K562 (cell line): Measurements from ENCODE around the gene CYP17A1. TPM values are rescaled to one million over a fixed set of nuclear protein-coding genes. Genes with fewer than 3 reads are reported as not detected.

ENCODE experiments used
- ATAC-seq: fragments of 200-7000 bp; cut with Tn5 transposase; 3 replicates; pipeline ENCODE4 v1.9.1; 2020; ENCODE audit warnings: moderate library complexity
- BruUV-seq: library from RNA; stranded (reverse); fragments of 400-500 nt; replicated peaks from 2 replicates; lab custom pipeline; 2021; lab: Mats Ljungman, UMichigan
- CTCF ChIA-PET: fragments of 300-600 bp; formaldehyde crosslinking; extraction: SDS; loops from one replicate; lab custom pipeline; 2021; ENCODE audit warnings: low intra/inter-chr PET ratio; lab: Yijun Ruan, JAX
- POLR2A ChIA-PET: fragments of 300-600, 350-650 bp; sonication (Branson Sonifier 250); formaldehyde crosslinking; extraction: SDS; loops from one replicate; lab custom pipeline; 2021; ENCODE audit warnings: antibody characterized with exemption, inconsistent platforms; lab: Yijun Ruan, JAX
- DNase-seq, 4 experiments: peaks; one replicate each; pipeline versions ENCODE4 v3.0.0 to v3.0.0-alpha.2; 2011 to 2018; ENCODE audit warnings: low spot score in 3 of 4, mixed read lengths in 3 of 4; ENCODE audit errors: extremely low read depth in 1 of 4
- FAIRE-seq: peaks from 2 replicates; lab custom pipeline; 2011; peaks lifted over from hg19 to GRCh38; lab: Jason Lieb, UNC
- H2AFZ ChIP-seq: 2 replicates; pipeline ENCODE4 v1.6.0; 2011; ENCODE audit warnings: low read depth, low read length, control low read depth, inconsistent platforms
- H3K27ac ChIP-seq: fragments of 200-600 bp; 3 replicates; pipeline ENCODE4 v1.8.0; 2011; ENCODE audit warnings: low read depth, mild to moderate bottlenecking, control low read depth, inconsistent platforms, low read length, moderate library complexity, mixed read lengths; ENCODE audit errors: extremely low read depth
- H3K27me3 ChIP-seq, 2 experiments: fragments of 300-600 bp in 1 of 2; 2 replicates in 1 of 2; 3 replicates in 1 of 2; pipeline versions ENCODE4 v1.6.0 to v1.8.0; 2011; ENCODE audit warnings: inconsistent platforms in 2 of 2, low read length in 2 of 2, mild to moderate bottlenecking in 1 of 2, mixed read lengths in 1 of 2, moderate library complexity in 1 of 2; ENCODE audit not compliant: control insufficient read depth in 2 of 2, insufficient read depth in 2 of 2
- H3K36me3 ChIP-seq: fragments of 300-600 bp; 3 replicates; pipeline ENCODE4 v1.8.0; 2011; ENCODE audit warnings: mild to moderate bottlenecking, low read length, inconsistent platforms; ENCODE audit not compliant: control insufficient read depth, insufficient read depth
- H3K4me1 ChIP-seq, 2 experiments: fragments of 200-600 bp in 1 of 2; replicated peaks in 1 of 2; 2 replicates in 1 of 2; 3 replicates in 1 of 2; pipeline versions ENCODE4 v1.5.1 to v1.8.0; 2011; ENCODE audit warnings: inconsistent platforms in 2 of 2, low read length in 2 of 2, mild to moderate bottlenecking in 1 of 2, mixed read lengths in 1 of 2, moderate library complexity in 1 of 2; ENCODE audit not compliant: control insufficient read depth in 2 of 2, insufficient read depth in 2 of 2
- H3K4me2 ChIP-seq: 2 replicates; pipeline ENCODE4 v1.6.1; 2011; ENCODE audit warnings: low read length, control low read depth, inconsistent platforms, mixed read lengths; ENCODE audit not compliant: insufficient read depth
- H3K4me3 ChIP-seq: fragments of 200-600 bp; sonication (generic), shearing (Covaris generic); 2 replicates; pipeline ENCODE4 v1.5.1; 2016; ENCODE audit warnings: control low read depth, inconsistent platforms
- H3K79me2 ChIP-seq: fragments of 200-600 bp; 3 replicates; pipeline ENCODE4 v1.8.0; 2011; ENCODE audit warnings: low read length, inconsistent platforms; ENCODE audit not compliant: control insufficient read depth, insufficient read depth
- H3K9ac ChIP-seq, 2 experiments: 2 replicates each; pipeline versions ENCODE4 v1.6.0 to v1.6.1; 2011; ENCODE audit warnings: low read depth in 2 of 2, low read length in 2 of 2, control low read depth in 1 of 2, inconsistent platforms in 1 of 2, mild to moderate bottlenecking in 1 of 2, mixed read lengths in 1 of 2; ENCODE audit not compliant: insufficient read depth in 1 of 2
- H3K9me1 ChIP-seq: one replicate; pipeline ENCODE4 v1.6.0; 2011; ENCODE audit warnings: inconsistent platforms, mild to moderate bottlenecking, low read length, moderate library complexity; ENCODE audit not compliant: control insufficient read depth, insufficient read depth
- H3K9me3 ChIP-seq: replicated peaks from 2 replicates; pipeline ENCODE4 v1.5.1; 2011; ENCODE audit warnings: low read depth, low read length, inconsistent platforms; ENCODE audit not compliant: control insufficient read depth, insufficient read depth
- H4K20me1 ChIP-seq: replicated peaks from 2 replicates; pipeline ENCODE4 v1.6.1; 2011; ENCODE audit warnings: low read length, inconsistent platforms, mixed read lengths; ENCODE audit not compliant: control insufficient read depth, insufficient read depth
- ARID1B ChIP-seq: fragments of 450-650 bp; IDR thresholded peaks from 2 replicates; pipeline ENCODE4 v1.6.1; 2016; ENCODE audit warnings: antibody characterized with exemption, mild to moderate bottlenecking, inconsistent platforms
- BRCA1 ChIP-seq, 2 experiments: fragments of 450-650 bp in 1 of 2; sonication (generic) in 1 of 2; formaldehyde crosslinking in 1 of 2; IDR thresholded peaks; 2 replicates each; pipeline versions ENCODE4 v1.5.0 to v1.6.1; 2017 to 2020; ENCODE audit warnings: mild to moderate bottlenecking in 1 of 2, missing genetic modification reagents in 1 of 2
- FOS ChIP-seq: IDR thresholded peaks from 3 replicates; pipeline ENCODE4 v1.6.1; 2011; ENCODE audit not compliant: insufficient read length; ENCODE audit errors: extremely low read depth
- PCBP1 ChIP-seq: fragments of 200-400 bp; formaldehyde crosslinking; IDR thresholded peaks from 2 replicates; pipeline ENCODE4 v1.6.1; 2018; ENCODE audit warnings: mild to moderate bottlenecking, low read depth, low read length; ENCODE audit not compliant: poor library complexity, severe bottlenecking
- TARDBP ChIP-seq: fragments of 450-650 bp; IDR thresholded peaks from 2 replicates; pipeline ENCODE4 v1.6.1; 2016
- ZBTB43 ChIP-seq: sonication (generic); formaldehyde crosslinking; IDR thresholded peaks from 2 replicates; pipeline ENCODE4 v1.8.0; 2023; ENCODE audit warnings: mild to moderate bottlenecking, missing genetic modification reagents
- whole genome bisulfite sequencing: fragments of 100-300 bp; shearing (Covaris generic); methylation state at CpG from one replicate; pipeline ENCODE4 v1.1.6; 2016; ENCODE audit warnings: low coverage, mixed read lengths; ENCODE audit not compliant: insufficient coverage; ENCODE audit errors: missing lambda C conversion rate; 5-methylcytosine and 5-hydroxymethylcytosine counted together
- in situ Hi-C: fragments of 300-500 bp; cut with MboI; formaldehyde crosslinking; loops from 4 replicates; pipeline ENCODE4 v1.15.0; 2018; ENCODE audit warnings: inconsistent platforms, mixed read lengths
- intact Hi-C: fragments of 100-400 bp; cut with micrococcal nuclease; formaldehyde crosslinking; loops from 2 replicates; pipeline ENCODE4 v1.14.2; 2022
- polyA plus RNA-seq, 8 experiments: library from polyadenylated mRNA; depleted of rRNA in 4 of 8; stranded (reverse) in 5 of 8; unstranded in 3 of 8; fragments of >200 nt; fragmentation: Nextera tagmentation in 2 of 8; fragmentation: Illumina TruSeq in 1 of 8; extraction: Ambion mirVana in 2 of 8; extraction: Trizol in 1 of 8; gene quantifications; 2 replicates each; pipeline versions ENCODE4 v1.2.1 to v1.2.3, GENCODE V29; 2011 to 2014; ENCODE audit warnings: inconsistent platforms in 1 of 8, missing spikeins in 1 of 8
- total RNA-seq, 7 experiments: library from RNA; depleted of rRNA in 6 of 7; stranded (reverse); fragments of >200 nt in 6 of 7; fragmentation: Illumina TruSeq in 2 of 7; extraction: Trizol in 2 of 7; gene quantifications; 2 replicates each; pipeline versions ENCODE4 v1.2.1 to v1.2.3, GENCODE V29; 2011 to 2021; ENCODE audit warnings: low replicate concordance in 1 of 7
- TF ChIP-seq, protein P1 (sequence below): sonication (generic); formaldehyde crosslinking; IDR thresholded peaks from 2 replicates; pipeline ENCODE4 v1.4.0; 2020; ENCODE audit warnings: mild to moderate bottlenecking, missing genetic modification reagents
- TF ChIP-seq, protein P2 (sequence below): sonication (generic); formaldehyde crosslinking; IDR thresholded peaks from 2 replicates; pipeline ENCODE4 v1.8.1; 2023; ENCODE audit warnings: mild to moderate bottlenecking, missing genetic modification reagents, moderate library complexity

Gene CYP17A1
- total and polyA plus RNA-seq, 9 of the 15 experiments (the other 6 are each of a cell fraction or from before 2014, with no cell fraction given): 2.3 TPM; not detected in 8

GRCh38 chr10:102791754-102792395 is 45.3 kb downstream of the CYP17A1 start:
- H3K27me3 ChIP-seq: no peaks in the 10 kb centered on the region
- TF ChIP-seq ZBTB43 (CRISPR knock-in tag): no peak
- no peak for TF ChIP-seq PCBP1
- H3K27ac ChIP-seq: no peak overlapping the region
- H3K9me1 ChIP-seq: no peaks in the 10 kb centered on the region
- FAIRE-seq (no peak), ATAC-seq (no peak), DNase-seq (no peak)
- peaks cover 2% of the 10 kb centered on the region in 2 experiments; a peak in 3 of 5 replicates for H3K4me1 ChIP-seq
- no TSS peak for BruUV-seq
- no peak overlapping the region for H3K4me2 ChIP-seq
- H2AFZ ChIP-seq: no peak overlapping the region
- ChIA-PET CTCF (no interaction called here), POLR2A (no interaction called here)
- H3K36me3 ChIP-seq: no peaks in the 10 kb centered on the region
- intact Hi-C loops: no loop called here
- no peak overlapping the region for H3K4me3 ChIP-seq
- in situ Hi-C loops: no loop called here
- no peak overlapping the region for H3K9ac ChIP-seq
- WGBS: 86% methylated on average over 8 of the region's 8 CpGs
- no peaks in the 10 kb centered on the region for H3K79me2 ChIP-seq
- H4K20me1 ChIP-seq: no peaks in the 10 kb centered on the region
- H3K9me3 ChIP-seq: no peaks in the 10 kb centered on the region

DNA sequence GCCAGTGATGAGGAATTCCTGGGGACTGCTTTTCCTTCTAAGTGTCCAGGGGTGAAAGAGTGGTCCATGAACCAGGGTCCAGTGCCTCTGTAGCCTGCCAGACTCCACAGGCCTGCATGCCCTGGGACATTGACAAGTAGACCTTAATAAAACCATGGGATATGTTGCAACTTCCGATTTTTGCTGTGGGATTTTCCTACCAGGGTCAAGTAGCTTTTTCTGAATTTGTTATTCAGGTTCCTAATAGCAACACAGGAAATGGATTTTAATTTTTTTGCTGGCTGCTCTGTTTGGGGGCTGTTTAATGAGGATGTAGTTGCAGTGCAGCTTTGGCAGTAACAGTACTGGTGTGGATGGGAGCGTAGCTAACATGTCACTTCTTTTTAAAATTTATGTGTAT is 51.4 kb downstream of the CYP17A1 start:
- no TSS peak for BruUV-seq
- in situ Hi-C loops: no loop called here
- Histone ChIP-seq H3K9me1 (no peaks in the 10 kb centered on the region), H3K27me3 (no peaks in the 10 kb centered on the region), H3K4me3 (no peak overlapping the region), H3K9ac (no peak overlapping the region), H3K27ac (no peak overlapping the region), H3K36me3 (no peaks in the 10 kb centered on the region), H3K4me1 (peaks cover 19 to 35% of the 10 kb centered on the region in 2 experiments), H3K9me3 (no peaks in the 10 kb centered on the region), H3K79me2 (peaks cover 18% of the 10 kb centered on the region), H3K4me2 (no peak overlapping the region), H4K20me1 (no peaks in the 10 kb centered on the region), H2AFZ (no peak overlapping the region)
- intact Hi-C loops: no loop called here
- no peak for ATAC-seq
- DNase-seq: no peak
- CTCF ChIA-PET: no interaction called here
- POLR2A ChIA-PET: interaction anchor here (1.4 kb wide), 1 partner anchor 16 kb away, joined by 4 read pairs; no protein-coding TSS in a partner anchor
- FAIRE-seq: no peak
- 69% methylated on average over 2 of the region's 2 CpGs for WGBS
- TF ChIP-seq TARDBP (no peak), ARID1B (no peak), BRCA1 (IDR thresholded peaks at IDR 0.05) (no peak), BRCA1 (CRISPR knock-in tag; IDR thresholded peaks at IDR 0.05) (no peak), FOS (no peak)
- TF ChIP-seq, protein P1, sequence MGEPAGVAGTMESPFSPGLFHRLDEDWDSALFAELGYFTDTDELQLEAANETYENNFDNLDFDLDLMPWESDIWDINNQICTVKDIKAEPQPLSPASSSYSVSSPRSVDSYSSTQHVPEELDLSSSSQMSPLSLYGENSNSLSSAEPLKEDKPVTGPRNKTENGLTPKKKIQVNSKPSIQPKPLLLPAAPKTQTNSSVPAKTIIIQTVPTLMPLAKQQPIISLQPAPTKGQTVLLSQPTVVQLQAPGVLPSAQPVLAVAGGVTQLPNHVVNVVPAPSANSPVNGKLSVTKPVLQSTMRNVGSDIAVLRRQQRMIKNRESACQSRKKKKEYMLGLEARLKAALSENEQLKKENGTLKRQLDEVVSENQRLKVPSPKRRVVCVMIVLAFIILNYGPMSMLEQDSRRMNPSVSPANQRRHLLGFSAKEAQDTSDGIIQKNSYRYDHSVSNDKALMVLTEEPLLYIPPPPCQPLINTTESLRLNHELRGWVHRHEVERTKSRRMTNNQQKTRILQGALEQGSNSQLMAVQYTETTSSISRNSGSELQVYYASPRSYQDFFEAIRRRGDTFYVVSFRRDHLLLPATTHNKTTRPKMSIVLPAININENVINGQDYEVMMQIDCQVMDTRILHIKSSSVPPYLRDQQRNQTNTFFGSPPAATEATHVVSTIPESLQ (CRISPR knock-in tag): no peak
- TF ChIP-seq, protein P2, sequence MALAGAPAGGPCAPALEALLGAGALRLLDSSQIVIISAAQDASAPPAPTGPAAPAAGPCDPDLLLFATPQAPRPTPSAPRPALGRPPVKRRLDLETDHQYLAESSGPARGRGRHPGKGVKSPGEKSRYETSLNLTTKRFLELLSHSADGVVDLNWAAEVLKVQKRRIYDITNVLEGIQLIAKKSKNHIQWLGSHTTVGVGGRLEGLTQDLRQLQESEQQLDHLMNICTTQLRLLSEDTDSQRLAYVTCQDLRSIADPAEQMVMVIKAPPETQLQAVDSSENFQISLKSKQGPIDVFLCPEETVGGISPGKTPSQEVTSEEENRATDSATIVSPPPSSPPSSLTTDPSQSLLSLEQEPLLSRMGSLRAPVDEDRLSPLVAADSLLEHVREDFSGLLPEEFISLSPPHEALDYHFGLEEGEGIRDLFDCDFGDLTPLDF (CRISPR knock-in tag): no peak
